Neural cell (in vitro differentiated cells): ENCODE results near the gene PUM2.

ENCODE experiments used
- EP300 ChIP-seq: fragments of 450-650 bp; conservative IDR thresholded peaks from 2 replicates; pipeline ENCODE4 v1.6.1; 2014; ENCODE audit warnings: antibody characterized with exemption, mild to moderate bottlenecking, moderate library complexity; ENCODE audit not compliant: poor library complexity, severe bottlenecking
- POLR2AphosphoS5 ChIP-seq: IDR thresholded peaks from 2 replicates; pipeline ENCODE4 v1.6.1; 2012
- RAD21 ChIP-seq: fragments of 450-650 bp; conservative IDR thresholded peaks from 2 replicates; pipeline ENCODE4 v1.6.1; 2014; ENCODE audit warnings: antibody characterized with exemption, mild to moderate bottlenecking, moderate library complexity
- TAF1 ChIP-seq: IDR thresholded peaks from 2 replicates; pipeline ENCODE4 v1.6.1; 2012; ENCODE audit warnings: low read depth
- TF ChIP-seq, protein P1 (sequence below): fragments of 450-650 bp; IDR thresholded peaks from 2 replicates; pipeline ENCODE4 v1.5.1; 2014; ENCODE audit warnings: antibody characterized with exemption, mild to moderate bottlenecking, moderate library complexity; ENCODE audit not compliant: poor library complexity, severe bottlenecking

GRCh38 chr2:20288642-20289340 is 61.9 kb downstream of the PUM2 start:
- TF ChIP-seq, protein P1, sequence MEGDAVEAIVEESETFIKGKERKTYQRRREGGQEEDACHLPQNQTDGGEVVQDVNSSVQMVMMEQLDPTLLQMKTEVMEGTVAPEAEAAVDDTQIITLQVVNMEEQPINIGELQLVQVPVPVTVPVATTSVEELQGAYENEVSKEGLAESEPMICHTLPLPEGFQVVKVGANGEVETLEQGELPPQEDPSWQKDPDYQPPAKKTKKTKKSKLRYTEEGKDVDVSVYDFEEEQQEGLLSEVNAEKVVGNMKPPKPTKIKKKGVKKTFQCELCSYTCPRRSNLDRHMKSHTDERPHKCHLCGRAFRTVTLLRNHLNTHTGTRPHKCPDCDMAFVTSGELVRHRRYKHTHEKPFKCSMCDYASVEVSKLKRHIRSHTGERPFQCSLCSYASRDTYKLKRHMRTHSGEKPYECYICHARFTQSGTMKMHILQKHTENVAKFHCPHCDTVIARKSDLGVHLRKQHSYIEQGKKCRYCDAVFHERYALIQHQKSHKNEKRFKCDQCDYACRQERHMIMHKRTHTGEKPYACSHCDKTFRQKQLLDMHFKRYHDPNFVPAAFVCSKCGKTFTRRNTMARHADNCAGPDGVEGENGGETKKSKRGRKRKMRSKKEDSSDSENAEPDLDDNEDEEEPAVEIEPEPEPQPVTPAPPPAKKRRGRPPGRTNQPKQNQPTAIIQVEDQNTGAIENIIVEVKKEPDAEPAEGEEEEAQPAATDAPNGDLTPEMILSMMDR: no peak
- TF ChIP-seq EP300 (no peak), RAD21 (no peak), TAF1 (no peak), POLR2AphosphoS5 (no peak)
